Germinal center (tissue), 1 donor: Measurements from ENCODE around the gene SARNP.
"Not testable (repeated sequence)": the region's sequence is repeated elsewhere in the genome, so short reads cannot be mapped to it uniquely, and the experiment has no call there.

Experiments used
- DNase-seq: peaks from one replicate; pipeline ENCODE4 v3.0.0; 2012; ENCODE audit warnings: mixed read lengths, low spot score

The SARNP gene

GRCh38 chr12:55817345-55818139 is at the start of gene SARNP, which contains the start of gene ORMDL2:
Gene SARNP (minus strand): TSS chr12:55817724. CDS start chr12:55817701, 23 bp downstream.
Gene ORMDL2 (plus strand): TSS chr12:55818041. CDS start chr12:55819000, 959 bp downstream.
- DNase-seq: peak; percentile 99

- DNase-seq: not testable (repeated sequence)
These were observed 49.0 kb upstream of the SARNP start for GRCh38 chr12:55866454-55867004.

DNA sequence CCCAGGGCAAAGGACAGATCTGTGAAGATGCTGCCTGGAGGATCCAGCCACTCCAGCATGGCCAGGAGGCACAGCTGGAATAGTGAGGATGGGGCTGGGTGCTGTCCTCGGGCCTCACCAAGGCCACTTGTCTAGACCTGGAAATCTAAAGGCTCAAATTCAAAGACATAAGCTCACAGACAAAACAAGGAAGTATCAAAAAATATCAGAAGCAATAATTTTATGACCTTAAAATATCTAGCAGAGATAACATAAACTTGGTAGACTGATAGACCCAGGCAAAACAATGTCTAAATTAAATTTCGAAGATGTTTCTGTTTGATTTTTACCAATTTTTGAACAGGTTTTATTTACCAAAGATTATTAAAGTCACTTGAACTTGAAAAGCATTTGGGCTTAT is 47.8 kb upstream of the SARNP start:
- no peak for DNase-seq

GRCh38 chr12:55862931-55863330 is 45.4 kb upstream of the SARNP start:
- DNase-seq: not testable (repeated sequence)

DNA sequence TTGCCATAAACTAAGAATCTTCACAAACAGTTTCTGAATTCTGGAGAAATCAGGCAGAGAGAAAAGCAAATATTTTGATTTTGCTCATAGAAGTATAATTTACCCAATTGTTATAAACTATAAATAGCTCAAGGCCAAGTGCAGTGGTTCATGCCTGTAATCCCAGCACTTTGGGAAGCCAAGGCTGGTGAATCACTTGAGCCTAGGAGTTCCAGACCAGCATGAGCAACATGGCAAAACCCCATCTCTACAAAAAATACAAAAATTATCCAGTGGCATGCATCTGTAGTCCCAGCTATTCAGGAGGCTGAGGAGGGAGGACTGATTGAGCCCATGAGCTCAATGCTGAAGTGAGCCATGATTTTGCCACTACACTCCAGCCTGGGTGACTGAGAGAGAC is 44.8 kb upstream of the SARNP start:
- no peak for DNase-seq

DNA sequence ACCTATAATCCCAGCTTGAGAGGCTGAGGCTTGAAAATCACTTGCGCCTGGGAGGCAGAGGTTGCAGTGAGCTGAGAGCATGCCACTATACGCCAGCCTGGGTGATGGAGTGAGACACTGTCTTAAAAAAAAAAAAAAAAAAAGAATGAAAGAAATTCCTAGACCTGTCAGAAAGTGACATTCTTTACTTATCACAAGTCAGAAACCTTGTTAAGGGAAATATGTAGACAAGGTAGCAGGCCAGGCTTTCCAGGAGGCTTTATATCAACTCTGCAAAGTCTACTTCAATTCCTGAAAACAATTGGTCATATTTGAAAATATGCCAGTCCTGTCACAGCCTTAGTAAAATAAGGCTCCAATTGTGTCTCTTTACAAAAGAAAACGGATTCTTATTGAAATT is 44.3 kb upstream of the SARNP start:
- DNase-seq: no peak

- no peak for DNase-seq
These were observed 43.9 kb upstream of the SARNP start for GRCh38 chr12:55861396-55861795.

DNA sequence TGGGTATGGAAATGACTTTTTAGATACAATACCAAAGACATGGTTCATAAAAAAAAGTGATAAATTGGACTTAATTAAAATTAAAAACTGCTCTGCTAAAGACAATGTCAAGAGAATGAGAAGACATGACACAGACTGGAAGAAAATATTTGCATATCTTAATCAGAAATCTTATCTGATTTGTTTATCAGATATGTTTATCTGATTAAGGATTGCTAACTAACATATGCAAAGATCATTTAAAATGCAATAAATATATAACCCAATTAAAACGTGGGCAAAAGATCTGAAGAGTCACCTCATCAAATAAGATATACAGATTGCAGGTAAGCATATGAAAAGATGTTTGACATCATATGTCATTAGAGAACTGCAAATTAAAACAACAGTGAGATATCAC is 35.2 kb upstream of the SARNP start:
- no peak for DNase-seq

GRCh38 chr12:55850893-55851292 is 33.4 kb upstream of the SARNP start:
- no peak for DNase-seq

DNA sequence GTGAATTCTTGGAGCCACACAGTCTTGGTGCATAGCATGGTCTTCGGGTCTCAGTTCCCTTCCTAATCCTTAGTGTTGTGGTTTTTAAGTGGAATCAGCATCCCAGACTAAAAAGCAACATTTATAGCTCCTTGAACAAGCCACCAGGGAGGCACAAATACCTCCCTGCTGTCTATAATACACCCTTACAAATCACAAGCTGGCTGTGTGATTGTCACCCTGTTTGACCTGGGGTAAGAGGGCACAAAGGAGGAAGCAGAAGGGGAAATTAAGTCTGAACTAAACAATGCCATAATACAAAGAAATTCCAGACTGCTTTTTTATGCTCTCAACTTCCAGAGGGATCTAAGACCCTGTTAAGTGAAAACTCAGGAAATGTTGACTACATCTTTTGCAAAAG is 32.9 kb upstream of the SARNP start:
- no peak for DNase-seq

- no peak for DNase-seq
These were observed 32.3 kb upstream of the SARNP start for GRCh38 chr12:55849616-55850343.

DNA sequence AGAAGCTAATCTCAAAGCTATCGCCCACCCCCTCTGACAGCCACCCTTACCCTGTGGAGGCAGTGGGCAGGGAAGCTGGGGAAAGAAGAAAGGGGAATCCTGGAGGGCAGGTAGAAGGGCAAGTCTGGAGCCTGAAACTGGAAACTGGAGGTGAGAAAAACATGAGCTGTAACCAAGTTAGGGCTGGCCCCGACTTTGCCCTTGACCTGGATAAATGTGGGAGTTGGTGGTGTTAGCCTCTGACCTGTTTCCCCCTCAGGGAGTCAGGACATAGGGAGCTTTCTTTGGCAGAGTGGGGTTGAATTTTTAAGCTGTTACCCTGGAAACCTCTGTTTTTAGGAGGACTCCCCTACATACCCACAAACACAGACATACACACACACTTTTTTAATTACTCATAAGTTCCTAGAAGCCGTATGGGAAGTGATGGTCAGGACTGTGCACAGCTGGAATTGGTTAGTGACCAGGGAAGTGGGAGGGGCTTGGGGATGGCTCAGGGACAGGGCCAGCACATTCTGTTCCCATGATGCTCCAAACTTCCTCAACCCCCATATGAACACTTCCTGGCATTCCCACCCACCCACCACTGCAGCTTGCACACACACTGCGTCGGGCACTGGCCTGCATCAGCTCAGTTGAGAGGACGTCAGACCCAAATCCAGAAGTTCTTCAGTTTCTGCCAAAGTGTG is 30.2 kb upstream of the SARNP start:
- DNase-seq: no peak

DNA sequence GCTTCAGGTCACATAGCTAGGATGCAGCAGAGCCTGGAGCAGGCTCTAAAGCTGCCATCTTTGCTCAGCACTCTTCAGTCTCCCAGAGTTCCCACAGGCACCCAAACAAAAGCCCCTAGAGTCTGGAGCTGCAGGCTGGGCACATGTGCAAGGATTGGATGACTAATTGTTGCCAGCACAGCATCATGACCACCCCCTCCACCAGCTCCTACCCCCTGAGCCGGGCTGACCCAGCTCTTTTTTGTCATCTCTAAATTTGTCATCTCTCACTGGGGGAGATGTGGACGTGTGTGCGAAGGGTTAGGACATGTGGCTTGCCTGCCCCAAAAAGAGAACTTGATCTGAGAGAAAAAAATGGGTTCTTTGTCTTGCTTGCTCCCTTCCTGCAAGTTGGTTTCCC is 29.5 kb upstream of the SARNP start:
- DNase-seq: no peak

DNA sequence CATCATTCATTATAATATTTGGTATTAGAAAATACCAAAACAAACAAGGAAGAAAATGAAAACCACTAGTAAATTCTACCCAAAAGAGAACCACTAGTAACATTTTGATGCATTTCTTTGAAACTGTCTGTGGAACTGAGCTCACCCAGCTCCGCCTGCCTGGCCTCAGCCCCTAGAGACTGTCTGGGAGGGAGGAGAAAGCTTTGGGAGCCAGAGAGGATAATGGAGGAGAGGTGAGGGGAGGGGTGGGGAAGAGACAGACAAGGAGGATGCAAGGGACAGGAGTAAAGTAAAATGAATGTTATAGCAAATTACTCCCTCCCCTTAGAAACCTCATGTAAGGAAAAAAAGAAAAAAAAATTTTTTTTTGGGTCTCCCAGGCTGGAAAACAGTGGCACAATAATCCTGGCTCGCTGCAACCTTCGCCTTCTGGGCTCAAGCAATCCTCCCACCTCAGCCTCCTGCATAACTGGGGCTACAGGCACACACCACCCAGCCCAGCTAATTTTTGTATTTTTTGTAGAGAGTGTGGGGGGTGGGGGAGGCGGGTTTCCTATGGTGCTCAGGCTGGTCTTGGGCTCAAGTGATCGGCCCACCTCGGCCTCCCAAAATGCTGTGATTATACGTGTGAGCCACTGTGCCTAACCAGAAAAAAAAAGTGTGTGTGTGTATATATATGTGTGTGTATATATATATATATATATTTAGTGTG is 28.4 kb upstream of the SARNP start:
- no peak for DNase-seq

DNA sequence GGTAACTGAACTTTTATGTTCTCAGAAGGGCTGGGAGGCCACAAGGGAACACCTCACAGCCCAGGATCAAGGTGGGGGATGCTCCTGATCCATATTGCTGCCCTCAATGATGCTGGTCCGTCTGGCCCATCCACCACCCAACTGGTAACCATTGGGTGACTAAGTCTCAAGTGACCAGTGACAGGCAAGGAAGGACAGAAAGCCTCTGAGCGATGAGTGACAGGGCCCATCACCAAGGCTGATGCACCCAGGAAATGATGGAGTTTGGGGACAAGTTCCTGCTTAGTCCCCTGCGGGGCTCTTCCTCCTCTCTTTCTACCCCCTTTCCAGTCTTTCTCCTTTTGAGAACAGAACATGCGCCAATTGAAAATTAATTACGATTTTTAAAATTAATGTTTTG is 27.8 kb upstream of the SARNP start:
- DNase-seq: no peak

GRCh38 chr12:55844961-55845360 is 27.4 kb upstream of the SARNP start:
- DNase-seq: no peak

DNA sequence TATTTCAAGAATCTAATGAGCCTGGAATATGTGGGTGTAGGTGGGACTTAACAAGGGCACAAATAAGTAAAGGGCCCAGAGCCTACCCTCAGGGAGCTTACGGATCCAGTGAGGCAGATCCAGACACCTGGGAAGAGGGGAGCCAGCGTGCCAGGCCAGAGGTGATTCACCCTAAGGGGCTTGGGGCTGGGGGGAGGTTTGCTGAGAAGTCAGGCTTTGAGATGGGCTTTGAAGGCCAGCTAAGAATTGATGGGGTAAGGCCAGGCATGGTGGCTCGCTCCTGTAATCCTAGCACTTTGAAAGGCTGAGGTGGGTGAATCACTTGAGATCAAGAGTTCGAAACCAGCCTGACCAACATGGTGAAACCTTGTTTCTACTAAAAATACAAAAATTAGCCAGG is 25.9 kb upstream of the SARNP start:
- DNase-seq: no peak

- no peak for DNase-seq
These were observed 25.3 kb upstream of the SARNP start, which contains the start of gene MMP19 for GRCh38 chr12:55842681-55843429. Gene MMP19 (minus strand): TSS chr12:55842936. CDS start chr12:55842830, 106 bp downstream.

GRCh38 chr12:55840581-55841351 is 23.2 kb upstream of the SARNP start:
- DNase-seq: no peak
